Coronary artery (tissue), 2 donors: Measurements from ENCODE around the gene RPE65.
"Not testable (repeated sequence)": the region's sequence is repeated elsewhere in the genome, so short reads cannot be mapped to it uniquely, and the experiment has no call there.

Experiments
- DNase-seq: peaks from one replicate; pipeline ENCODE4 v3.0.0-alpha.2; 2017; ENCODE audit warnings: low spot score
- H3K27ac ChIP-seq, 2 donors: fragments of 200-600 bp; sonication (generic); one replicate each; pipeline ENCODE4 v1.5.1; 2016 to 2019
- H3K4me3 ChIP-seq: fragments of 200-600 bp; sonication (generic); 2 replicates; pipeline ENCODE4 v1.5.1; 2016; ENCODE audit warnings: mild to moderate bottlenecking, moderate library complexity
- CTCF ChIP-seq: fragments of 200-600 bp; sonication (generic); IDR thresholded peaks from one replicate; pipeline ENCODE4 v1.5.1; 2019; ENCODE audit warnings: antibody characterized with exemption

The RPE65 gene

GRCh38 chr1:68490046-68490651 is 40.4 kb upstream of the RPE65 start:
- DNase-seq: no peak
- Histone ChIP-seq H3K4me3 (no peak overlapping the region), H3K27ac (no peak overlapping the region)
- TF ChIP-seq CTCF: no peak

- H3K4me3 ChIP-seq: no peak overlapping the region
- no peak for TF ChIP-seq CTCF
- DNase-seq: no peak
These were observed 35.8 kb upstream of the RPE65 start for GRCh38 chr1:68485431-68486022.

GRCh38 chr1:68484618-68485017 is 34.9 kb upstream of the RPE65 start:
- no peak for TF ChIP-seq CTCF
- no peak for DNase-seq
- H3K27ac ChIP-seq: no peak overlapping the region
- H3K4me3 ChIP-seq: no peak overlapping the region

More at GRCh38 chr1:68485431-68486022, 35.8 kb upstream of the RPE65 start:
- no peak overlapping the region for H3K27ac ChIP-seq

- DNase-seq: no peak
- H3K27ac ChIP-seq: no peak overlapping the region
- no peak for TF ChIP-seq CTCF
- no peak overlapping the region for H3K4me3 ChIP-seq
These were observed 31.3 kb upstream of the RPE65 start for GRCh38 chr1:68481041-68481440.

GRCh38 chr1:68479501-68479900 is 29.7 kb upstream of the RPE65 start:
- no peak for DNase-seq
- no peak for TF ChIP-seq CTCF

GRCh38 chr1:68478662-68479061 is 28.9 kb upstream of the RPE65 start:
- DNase-seq: no peak
- Histone ChIP-seq H3K4me3 (no peak overlapping the region), H3K27ac (no peak overlapping the region)
- TF ChIP-seq CTCF: no peak

More at GRCh38 chr1:68479501-68479900, 29.7 kb upstream of the RPE65 start:
- no peak overlapping the region for H3K27ac ChIP-seq
- H3K4me3 ChIP-seq: no peak overlapping the region

GRCh38 chr1:68476626-68477025 is 26.9 kb upstream of the RPE65 start:
- DNase-seq, H3K4me3 ChIP-seq, H3K27ac ChIP-seq: not testable (repeated sequence)
